ENCODE data around the gene SEPTIN5.

Gene SEPTIN5

DNA sequence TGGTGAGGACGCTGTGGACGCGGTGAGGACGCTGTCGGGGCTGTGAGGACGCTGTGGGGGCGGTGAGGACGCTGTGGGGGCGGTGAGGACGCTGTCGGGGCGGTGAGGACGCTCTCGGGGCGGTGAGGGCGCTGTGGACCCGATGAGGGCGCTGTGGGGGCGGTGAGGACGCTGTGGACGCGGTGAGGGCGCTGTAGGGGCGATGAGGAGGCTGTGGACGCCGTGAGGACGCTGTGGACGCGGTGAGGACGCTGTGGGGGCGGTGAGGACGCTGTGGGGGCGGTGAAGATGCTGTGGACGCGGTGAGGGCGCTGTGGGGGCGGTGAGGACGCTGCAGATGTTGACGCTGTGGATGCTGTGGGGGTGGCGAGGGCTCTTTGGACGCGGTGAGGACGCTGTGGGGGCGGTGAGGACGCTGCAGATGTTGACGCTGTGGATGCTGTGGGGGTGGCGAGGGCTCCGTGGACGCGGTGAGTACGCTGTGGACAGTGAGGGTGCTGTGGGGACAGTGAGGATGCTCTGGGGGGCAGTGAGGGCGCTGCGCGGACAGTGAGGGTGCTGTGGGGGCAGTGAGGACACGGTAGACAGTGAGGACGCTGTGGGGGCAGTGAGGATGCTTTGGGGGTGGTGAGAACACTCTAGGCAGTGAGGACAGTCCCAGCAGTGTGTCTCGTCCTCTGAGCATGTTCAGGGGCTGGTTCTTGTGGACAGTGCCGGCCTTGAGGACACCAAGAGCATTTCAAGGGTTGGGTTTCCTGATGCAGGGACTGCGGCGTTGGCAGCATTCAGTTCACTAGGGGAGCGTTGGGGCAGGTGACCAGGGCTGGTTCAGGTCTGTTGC is 13.2 kb downstream of the SEPTIN5 start:
- Histone ChIP-seq H4K8ac (ENCODE audit: low read depth, low read length) (no peak overlapping the region), H3K79me2 (ENCODE audit: control insufficient read depth, insufficient read depth, low read length) (no peaks in the 10 kb centered on the region), H3K36me3 (ENCODE audit: control insufficient read depth, insufficient read depth, low read length) (no peaks in the 10 kb centered on the region), H3K4me2 (ENCODE audit: low read length) (no peak overlapping the region), H3K27me3 (ENCODE audit: insufficient read depth, low read length, poor library complexity) (peaks cover 14% of the 10 kb centered on the region), H3K4me1 (ENCODE audit: control insufficient read depth, low read depth, low read length) (peaks cover 4% of the 10 kb centered on the region), H3K9ac (ENCODE audit: low read length) (no peak overlapping the region), H2BK120ac (ENCODE audit: low read depth, low read length) (no peak overlapping the region), H3K27ac (ENCODE audit: low read depth, low read length) (no peak overlapping the region), H3K23ac (ENCODE audit: low read length) (no peak overlapping the region), H3K4ac (ENCODE audit: low read depth, low read length) (no peak overlapping the region), H3K79me1 (ENCODE audit: low read length) (no peaks in the 10 kb centered on the region), H3K56ac (ENCODE audit: low read length) (no peak overlapping the region), H3K4me3 (ENCODE audit: low read length) (no peak overlapping the region), H2BK15ac (replicated peaks; ENCODE audit: low read depth) (no peak overlapping the region), H2BK5ac (ENCODE audit: low read length) (no peak overlapping the region), H4K5ac (ENCODE audit: low read length) (no peak overlapping the region), H3K18ac (ENCODE audit: low read length) (no peak overlapping the region), H2AK5ac (ENCODE audit: low read length) (no peak overlapping the region)
- WGBS (ENCODE audit: extremely low coverage, insufficient coverage, low lambda C conversion rate) = no CpG with 5 or more reads among the region's 61 CpGs
- no peak for DNase-seq

DNA sequence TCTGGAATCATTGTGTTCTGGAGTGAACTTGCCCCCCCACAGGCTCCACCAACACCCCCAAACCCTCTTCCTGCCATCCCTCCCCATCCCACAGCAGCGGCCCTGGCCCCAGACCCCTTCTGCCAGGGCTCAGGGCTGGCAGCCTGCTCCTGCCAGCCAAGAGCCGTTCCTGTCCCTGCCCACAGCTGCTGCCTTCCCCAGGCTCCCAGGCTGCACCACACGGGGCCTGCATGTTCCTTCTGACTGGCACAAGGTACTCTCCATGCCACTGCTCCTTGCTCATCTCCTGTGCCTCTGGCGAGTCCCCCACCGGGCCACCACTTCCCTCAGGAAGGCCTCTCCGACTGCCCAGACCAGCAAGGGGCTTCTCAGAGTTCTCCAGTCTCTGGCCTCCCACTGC is 14.0 kb downstream of the SEPTIN5 start:
- Histone ChIP-seq H2AK5ac (ENCODE audit: low read length) (no peak overlapping the region), H4K8ac (ENCODE audit: low read depth, low read length) (no peak overlapping the region), H3K79me2 (ENCODE audit: control insufficient read depth, insufficient read depth, low read length) (no peaks in the 10 kb centered on the region), H3K4ac (ENCODE audit: low read depth, low read length) (no peak overlapping the region), H3K79me1 (ENCODE audit: low read length) (no peaks in the 10 kb centered on the region), H2BK120ac (ENCODE audit: low read depth, low read length) (no peak overlapping the region), H3K27me3 (ENCODE audit: insufficient read depth, low read length, poor library complexity) (peaks cover 10% of the 10 kb centered on the region), H3K4me3 (ENCODE audit: low read length) (no peak overlapping the region), H2BK15ac (replicated peaks; ENCODE audit: low read depth) (no peak overlapping the region), H2BK5ac (ENCODE audit: low read length) (no peak overlapping the region), H3K56ac (ENCODE audit: low read length) (no peak overlapping the region), H3K23ac (ENCODE audit: low read length) (no peak overlapping the region), H4K5ac (ENCODE audit: low read length) (no peak overlapping the region), H3K9ac (ENCODE audit: low read length) (no peak overlapping the region), H3K18ac (ENCODE audit: low read length) (no peak overlapping the region), H3K27ac (ENCODE audit: low read depth, low read length) (no peak overlapping the region), H3K4me2 (ENCODE audit: low read length) (no peak overlapping the region), H3K36me3 (ENCODE audit: control insufficient read depth, insufficient read depth, low read length) (no peaks in the 10 kb centered on the region), H3K4me1 (ENCODE audit: control insufficient read depth, low read depth, low read length) (no peaks in the 10 kb centered on the region)
- DNase-seq = no peak
- no CpG with 5 or more reads among the region's 6 CpGs for WGBS (ENCODE audit: extremely low coverage, insufficient coverage, low lambda C conversion rate)

DNA sequence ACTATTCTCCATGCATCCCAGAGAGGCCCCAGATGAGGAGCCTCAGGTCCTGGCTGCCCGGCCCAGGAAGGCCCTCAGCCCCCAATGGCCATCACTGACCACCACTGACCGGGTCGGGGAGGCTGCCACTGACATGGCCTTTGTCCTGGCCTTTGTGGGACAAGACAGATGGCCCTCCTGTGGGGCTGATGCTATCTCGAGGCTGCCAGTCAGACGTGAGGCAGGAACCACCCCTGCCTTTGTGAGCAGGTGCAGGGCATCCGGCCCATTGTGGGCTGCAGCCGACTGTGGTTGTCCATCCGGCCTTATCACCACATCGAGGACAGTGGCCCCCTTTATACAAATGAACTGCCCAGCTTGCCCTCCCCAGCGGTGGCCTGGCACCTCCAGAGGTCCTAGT is 14.5 kb downstream of the SEPTIN5 start:
- H2BK120ac ChIP-seq (ENCODE audit: low read depth, low read length) = no peak overlapping the region
- H4K8ac ChIP-seq (ENCODE audit: low read depth, low read length) = no peak overlapping the region
- no peaks in the 10 kb centered on the region for H3K36me3 ChIP-seq (ENCODE audit: control insufficient read depth, insufficient read depth, low read length)
- H3K18ac ChIP-seq (ENCODE audit: low read length) = no peak overlapping the region
- H3K56ac ChIP-seq (ENCODE audit: low read length) = no peak overlapping the region
- no CpG with 5 or more reads among the region's 10 CpGs for WGBS (ENCODE audit: extremely low coverage, insufficient coverage, low lambda C conversion rate)
- H2BK5ac ChIP-seq (ENCODE audit: low read length) = no peak overlapping the region
- H3K4me1 ChIP-seq (ENCODE audit: control insufficient read depth, low read depth, low read length) = no peaks in the 10 kb centered on the region
- no peak overlapping the region for H3K9ac ChIP-seq (ENCODE audit: low read length)
- no peak overlapping the region for H3K27ac ChIP-seq (ENCODE audit: low read depth, low read length)
- H3K79me1 ChIP-seq (ENCODE audit: low read length) = no peaks in the 10 kb centered on the region
- DNase-seq = no peak
- H3K4me2 ChIP-seq (ENCODE audit: low read length) = no peak overlapping the region
- no peaks in the 10 kb centered on the region for H3K79me2 ChIP-seq (ENCODE audit: control insufficient read depth, insufficient read depth, low read length)
- no peak overlapping the region for H2AK5ac ChIP-seq (ENCODE audit: low read length)
- no peak overlapping the region for H3K23ac ChIP-seq (ENCODE audit: low read length)
- H3K4ac ChIP-seq (ENCODE audit: low read depth, low read length) = no peak overlapping the region
- H3K27me3 ChIP-seq (ENCODE audit: insufficient read depth, low read length, poor library complexity) = peaks cover 10% of the 10 kb centered on the region
- no peak overlapping the region for H4K5ac ChIP-seq (ENCODE audit: low read length)
- no peak overlapping the region for H2BK15ac ChIP-seq (replicated peaks; ENCODE audit: low read depth)
- H3K4me3 ChIP-seq (ENCODE audit: low read length) = no peak overlapping the region

DNA sequence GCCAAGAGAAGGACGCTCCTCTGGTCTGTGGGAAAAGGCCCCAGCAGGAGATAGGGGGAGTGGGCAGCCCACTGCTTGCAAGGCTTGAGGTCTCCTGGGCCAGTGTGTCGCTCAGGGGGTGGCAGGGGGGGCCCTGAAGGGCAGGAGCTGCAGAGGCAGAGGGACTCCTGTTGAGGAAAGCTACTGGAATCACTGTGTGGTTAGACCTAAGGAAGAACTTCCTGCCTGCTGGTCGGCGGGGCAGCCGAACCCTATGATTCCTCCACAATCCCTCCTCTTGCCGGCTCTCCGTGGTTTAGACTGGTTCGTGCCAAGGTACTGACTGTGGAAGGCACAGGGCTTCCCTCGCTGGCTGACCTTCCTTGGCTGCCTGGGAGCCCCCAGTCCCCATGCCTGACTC is 15.2 kb downstream of the SEPTIN5 start:
- Histone ChIP-seq H3K79me1 (ENCODE audit: low read length) (no peaks in the 10 kb centered on the region), H3K4me1 (ENCODE audit: control insufficient read depth, low read depth, low read length) (no peaks in the 10 kb centered on the region), H2BK15ac (replicated peaks; ENCODE audit: low read depth) (no peak overlapping the region), H3K36me3 (ENCODE audit: control insufficient read depth, insufficient read depth, low read length) (no peaks in the 10 kb centered on the region), H2BK5ac (ENCODE audit: low read length) (no peak overlapping the region), H2BK120ac (ENCODE audit: low read depth, low read length) (no peak overlapping the region), H2AK5ac (ENCODE audit: low read length) (no peak overlapping the region), H4K8ac (ENCODE audit: low read depth, low read length) (no peak overlapping the region), H3K27ac (ENCODE audit: low read depth, low read length) (no peak overlapping the region), H3K79me2 (ENCODE audit: control insufficient read depth, insufficient read depth, low read length) (no peaks in the 10 kb centered on the region), H4K5ac (ENCODE audit: low read length) (no peak overlapping the region), H3K9ac (ENCODE audit: low read length) (no peak overlapping the region), H3K56ac (ENCODE audit: low read length) (no peak overlapping the region), H3K4me2 (ENCODE audit: low read length) (no peak overlapping the region), H3K4me3 (ENCODE audit: low read length) (no peak overlapping the region), H3K4ac (ENCODE audit: low read depth, low read length) (no peak overlapping the region), H3K23ac (ENCODE audit: low read length) (no peak overlapping the region), H3K27me3 (ENCODE audit: insufficient read depth, low read length, poor library complexity) (peaks cover 9% of the 10 kb centered on the region), H3K18ac (ENCODE audit: low read length) (no peak overlapping the region)
- no peak for DNase-seq
- no CpG with 5 or more reads among the region's 9 CpGs for WGBS (ENCODE audit: extremely low coverage, insufficient coverage, low lambda C conversion rate)

DNA sequence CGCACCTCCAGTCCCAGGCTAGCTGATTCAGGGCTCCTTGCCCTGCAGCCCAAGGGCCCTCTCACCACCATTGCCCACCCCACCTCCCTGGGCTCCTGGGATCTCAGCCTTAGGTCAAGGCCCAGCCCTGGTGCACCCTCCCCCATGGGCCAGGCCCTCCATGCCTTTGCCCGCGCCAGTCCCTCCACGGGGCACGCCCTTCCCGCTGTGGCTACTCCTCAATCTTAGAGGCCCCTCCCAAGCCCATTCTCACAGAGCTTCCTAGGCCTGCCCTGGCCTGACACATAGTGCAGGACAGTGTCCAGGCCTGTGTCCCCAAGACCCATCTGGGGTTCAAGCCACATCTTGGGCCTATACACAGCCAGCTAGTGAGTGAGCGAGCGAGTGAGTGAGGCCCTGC is 15.9 kb downstream of the SEPTIN5 start:
- no peak overlapping the region for H3K23ac ChIP-seq (ENCODE audit: low read length)
- H3K79me2 ChIP-seq (ENCODE audit: control insufficient read depth, insufficient read depth, low read length) = no peaks in the 10 kb centered on the region
- H2BK5ac ChIP-seq (ENCODE audit: low read length) = no peak overlapping the region
- WGBS (ENCODE audit: extremely low coverage, insufficient coverage, low lambda C conversion rate) = no CpG with 5 or more reads among the region's 8 CpGs
- no peaks in the 10 kb centered on the region for H3K79me1 ChIP-seq (ENCODE audit: low read length)
- no peak overlapping the region for H2BK15ac ChIP-seq (replicated peaks; ENCODE audit: low read depth)
- no peak overlapping the region for H3K27ac ChIP-seq (ENCODE audit: low read depth, low read length)
- no peak overlapping the region for H3K4me2 ChIP-seq (ENCODE audit: low read length)
- H3K18ac ChIP-seq (ENCODE audit: low read length) = no peak overlapping the region
- H3K9ac ChIP-seq (ENCODE audit: low read length) = peak overlapping the region; percentile 60
- peaks cover 4% of the 10 kb centered on the region for H3K27me3 ChIP-seq (ENCODE audit: insufficient read depth, low read length, poor library complexity)
- H2AK5ac ChIP-seq (ENCODE audit: low read length) = no peak overlapping the region
- H3K4me1 ChIP-seq (ENCODE audit: control insufficient read depth, low read depth, low read length) = no peaks in the 10 kb centered on the region
- no peaks in the 10 kb centered on the region for H3K36me3 ChIP-seq (ENCODE audit: control insufficient read depth, insufficient read depth, low read length)
- H4K8ac ChIP-seq (ENCODE audit: low read depth, low read length) = no peak overlapping the region
- DNase-seq = no peak
- no peak overlapping the region for H2BK120ac ChIP-seq (ENCODE audit: low read depth, low read length)
- H3K4ac ChIP-seq (ENCODE audit: low read depth, low read length) = no peak overlapping the region
- H3K56ac ChIP-seq (ENCODE audit: low read length) = peak overlapping the region; percentile 79
- H3K4me3 ChIP-seq (ENCODE audit: low read length) = no peak overlapping the region
- H4K5ac ChIP-seq (ENCODE audit: low read length) = no peak overlapping the region

Measured in mesendoderm (in vitro differentiated cells).